ENCODE measurements around the gene MCFD2. TPM values are rescaled to one million over a fixed set of nuclear protein-coding genes. Genes with fewer than 3 reads are reported as not detected.

The MCFD2 gene
- total RNA-seq, 1 donor from 2014 or later = 161 TPM

DNA sequence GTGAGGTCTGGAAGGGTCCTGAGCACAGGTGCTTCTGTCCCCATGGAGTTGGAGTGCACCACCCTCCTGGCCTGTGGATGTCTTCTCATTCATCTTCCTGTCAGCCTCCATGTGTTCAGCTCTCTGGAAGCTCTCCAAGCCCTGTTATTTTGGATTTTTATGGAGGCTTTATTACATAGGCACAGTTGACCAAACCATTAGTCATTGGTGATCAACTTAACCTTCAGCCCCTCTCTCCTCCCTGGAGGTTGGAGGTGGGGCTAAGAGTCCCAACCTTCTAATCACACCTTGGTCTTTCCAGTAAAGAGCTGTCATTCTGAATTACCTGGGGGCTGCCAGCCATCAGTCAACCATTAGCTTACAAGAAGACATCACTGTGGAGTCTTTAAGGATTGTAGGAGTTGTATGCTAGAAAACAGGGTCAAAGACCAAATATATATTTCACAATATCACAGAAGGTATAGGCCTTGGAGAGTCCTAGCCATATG lies 7.5 kb upstream of the MCFD2 start:
- Histone ChIP-seq H3K27me3 (ENCODE audit: insufficient read depth, low read length) (no peaks in the 10 kb centered on the region), H4K20me1 (ENCODE audit: insufficient read depth, low read length) (no peaks in the 10 kb centered on the region), H3K27ac (ENCODE audit: low read depth, low read length) (no peak overlapping the region), H3K4me2 (ENCODE audit: low read length) (no peak overlapping the region), H3K79me2 (ENCODE audit: insufficient read depth, low read length) (no peaks in the 10 kb centered on the region), H3K4me1 (ENCODE audit: insufficient read depth, low read length) (peaks cover 15% of the 10 kb centered on the region), H3K9me3 (ENCODE audit: insufficient read depth, low read depth, low read length) (peaks cover 8% of the 10 kb centered on the region), H3K9ac (ENCODE audit: low read length) (no peak overlapping the region), H2AFZ (ENCODE audit: low read depth, low read length) (no peak overlapping the region), H3K4me3 (ENCODE audit: insufficient read depth, low read depth, low read length) (no peak overlapping the region), H3K36me3 (ENCODE audit: insufficient read depth, low read length) (no peaks in the 10 kb centered on the region)
- Mint-ChIP-seq H3K4me3 (ENCODE audit: unreplicated experiment) (no peak overlapping the region), H3K27ac (ENCODE audit: unreplicated experiment) (no peak overlapping the region), H3K36me3 (ENCODE audit: low read depth, unreplicated experiment) (peaks cover 8% of the 10 kb centered on the region), H3K4me1 (ENCODE audit: low read depth, unreplicated experiment) (peaks cover 8% of the 10 kb centered on the region), H3K9me3 (ENCODE audit: unreplicated experiment) (peaks cover 14% of the 10 kb centered on the region), H3K27me3 (ENCODE audit: low read depth, unreplicated experiment) (no peaks in the 10 kb centered on the region)
- FAIRE-seq (no peak), DNase-seq (ENCODE audit: low read depth) (no peak)
- no peak for TF ChIP-seq EZH2 (IDR thresholded peaks at IDR 0.05; ENCODE audit: insufficient read depth, low read length)
- TF ChIP-seq, protein P1, sequence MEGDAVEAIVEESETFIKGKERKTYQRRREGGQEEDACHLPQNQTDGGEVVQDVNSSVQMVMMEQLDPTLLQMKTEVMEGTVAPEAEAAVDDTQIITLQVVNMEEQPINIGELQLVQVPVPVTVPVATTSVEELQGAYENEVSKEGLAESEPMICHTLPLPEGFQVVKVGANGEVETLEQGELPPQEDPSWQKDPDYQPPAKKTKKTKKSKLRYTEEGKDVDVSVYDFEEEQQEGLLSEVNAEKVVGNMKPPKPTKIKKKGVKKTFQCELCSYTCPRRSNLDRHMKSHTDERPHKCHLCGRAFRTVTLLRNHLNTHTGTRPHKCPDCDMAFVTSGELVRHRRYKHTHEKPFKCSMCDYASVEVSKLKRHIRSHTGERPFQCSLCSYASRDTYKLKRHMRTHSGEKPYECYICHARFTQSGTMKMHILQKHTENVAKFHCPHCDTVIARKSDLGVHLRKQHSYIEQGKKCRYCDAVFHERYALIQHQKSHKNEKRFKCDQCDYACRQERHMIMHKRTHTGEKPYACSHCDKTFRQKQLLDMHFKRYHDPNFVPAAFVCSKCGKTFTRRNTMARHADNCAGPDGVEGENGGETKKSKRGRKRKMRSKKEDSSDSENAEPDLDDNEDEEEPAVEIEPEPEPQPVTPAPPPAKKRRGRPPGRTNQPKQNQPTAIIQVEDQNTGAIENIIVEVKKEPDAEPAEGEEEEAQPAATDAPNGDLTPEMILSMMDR (IDR thresholded peaks at IDR 0.05; ENCODE audit: insufficient read depth, low read depth, low read length) = no peak

DNA sequence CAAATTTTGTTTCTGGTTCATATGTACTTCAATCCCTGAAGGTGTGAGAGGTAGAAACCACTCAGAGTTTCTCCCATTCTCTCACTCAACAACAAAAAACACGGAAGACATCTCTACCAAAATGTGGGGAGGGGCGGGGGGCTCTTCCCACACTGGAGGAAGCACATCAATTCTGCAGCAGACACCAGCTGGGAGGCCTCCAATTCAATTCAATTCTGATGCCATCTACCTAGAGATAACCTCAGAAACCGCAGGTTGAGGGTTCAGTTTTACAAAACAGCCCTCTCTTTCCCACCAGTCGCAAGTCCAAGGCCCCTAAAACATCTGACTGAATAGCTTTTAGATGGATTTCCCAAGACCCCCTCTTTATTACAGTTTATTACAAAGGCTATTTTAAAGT lies 7.0 kb upstream of the MCFD2 start:
- no peak for DNase-seq (ENCODE audit: low read depth)
- Mint-ChIP-seq H3K27me3 (ENCODE audit: low read depth, unreplicated experiment) (no peaks in the 10 kb centered on the region), H3K36me3 (ENCODE audit: low read depth, unreplicated experiment) (peaks cover 8% of the 10 kb centered on the region), H3K27ac (ENCODE audit: unreplicated experiment) (no peak overlapping the region), H3K4me3 (ENCODE audit: unreplicated experiment) (no peak overlapping the region), H3K9me3 (ENCODE audit: unreplicated experiment) (peaks cover 14% of the 10 kb centered on the region), H3K4me1 (ENCODE audit: low read depth, unreplicated experiment) (peaks cover 8% of the 10 kb centered on the region)
- Histone ChIP-seq H3K4me2 (ENCODE audit: low read length) (no peak overlapping the region), H3K4me1 (ENCODE audit: insufficient read depth, low read length) (peaks cover 15% of the 10 kb centered on the region), H3K27ac (ENCODE audit: low read depth, low read length) (no peak overlapping the region), H3K27me3 (ENCODE audit: insufficient read depth, low read length) (no peaks in the 10 kb centered on the region), H3K9ac (ENCODE audit: low read length) (no peak overlapping the region), H2AFZ (ENCODE audit: low read depth, low read length) (no peak overlapping the region), H3K9me3 (ENCODE audit: insufficient read depth, low read depth, low read length) (peaks cover 8% of the 10 kb centered on the region), H3K79me2 (ENCODE audit: insufficient read depth, low read length) (no peaks in the 10 kb centered on the region), H3K4me3 (ENCODE audit: insufficient read depth, low read depth, low read length) (no peak overlapping the region), H4K20me1 (ENCODE audit: insufficient read depth, low read length) (no peaks in the 10 kb centered on the region), H3K36me3 (ENCODE audit: insufficient read depth, low read length) (no peaks in the 10 kb centered on the region)
- no peak for TF ChIP-seq EZH2 (IDR thresholded peaks at IDR 0.05; ENCODE audit: insufficient read depth, low read length)
- TF ChIP-seq, protein P1 (IDR thresholded peaks at IDR 0.05; ENCODE audit: insufficient read depth, low read depth, low read length) = no peak
- no peak for FAIRE-seq

DNA sequence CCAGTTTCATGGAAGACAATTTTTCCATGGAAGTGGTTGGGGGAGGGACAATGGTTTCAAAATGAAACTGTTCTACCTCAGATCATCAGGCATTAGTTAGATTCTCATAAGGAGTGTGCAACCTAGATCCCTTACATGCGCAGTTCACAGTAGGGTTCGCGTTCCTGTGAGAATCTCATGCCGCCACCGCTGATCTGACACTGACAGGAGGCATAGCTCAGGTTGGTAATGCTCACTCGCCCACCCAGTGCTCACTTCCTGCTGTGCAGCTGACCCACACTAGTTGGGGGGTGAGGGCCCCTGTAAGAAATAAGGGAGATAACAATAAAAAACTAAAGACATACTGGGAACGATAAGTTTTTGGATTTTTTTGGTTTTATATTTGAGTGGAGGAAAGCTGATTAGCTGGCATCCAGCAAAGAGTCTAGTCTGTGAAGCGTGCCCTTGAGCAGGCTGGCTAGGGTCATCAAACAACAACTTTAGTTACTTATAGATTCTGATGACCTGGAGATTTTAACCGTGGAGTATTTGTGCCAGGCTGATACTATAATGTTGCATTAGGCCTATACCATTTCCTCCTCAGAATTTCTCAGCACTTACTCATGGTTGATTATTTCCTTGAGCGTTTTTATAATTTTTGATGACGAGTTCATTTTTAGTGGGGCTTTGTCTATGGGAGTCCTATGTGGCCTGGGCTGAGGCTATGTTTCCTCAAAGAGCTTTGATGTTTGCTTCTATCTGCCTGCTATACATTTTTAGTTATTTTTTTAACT lies 6.3 kb upstream of the MCFD2 start:
- TF ChIP-seq, protein P1 (IDR thresholded peaks at IDR 0.05; ENCODE audit: insufficient read depth, low read depth, low read length) = no peak
- TF ChIP-seq EZH2 (IDR thresholded peaks at IDR 0.05; ENCODE audit: insufficient read depth, low read length) = no peak
- no peak overlapping the region for H3K4me3 Mint-ChIP-seq (ENCODE audit: unreplicated experiment)
- Histone ChIP-seq H4K20me1 (ENCODE audit: insufficient read depth, low read length) (no peaks in the 10 kb centered on the region), H3K4me3 (ENCODE audit: insufficient read depth, low read depth, low read length) (no peak overlapping the region), H3K27ac (ENCODE audit: low read depth, low read length) (peak overlapping the region; percentile 26), H3K9me3 (ENCODE audit: insufficient read depth, low read depth, low read length) (peaks cover 8% of the 10 kb centered on the region), H3K79me2 (ENCODE audit: insufficient read depth, low read length) (peaks cover 6% of the 10 kb centered on the region), H3K36me3 (ENCODE audit: insufficient read depth, low read length) (no peaks in the 10 kb centered on the region), H3K4me1 (ENCODE audit: insufficient read depth, low read length) (peaks cover 15% of the 10 kb centered on the region), H2AFZ (ENCODE audit: low read depth, low read length) (no peak overlapping the region), H3K27me3 (ENCODE audit: insufficient read depth, low read length) (no peaks in the 10 kb centered on the region), H3K9ac (ENCODE audit: low read length) (peak overlapping the region; percentile 0), H3K4me2 (ENCODE audit: low read length) (peak overlapping the region; percentile 54)
- FAIRE-seq (no peak), DNase-seq (ENCODE audit: low read depth) (no peak)
- H3K27ac Mint-ChIP-seq (ENCODE audit: unreplicated experiment) = no peak overlapping the region
- H3K4me1 Mint-ChIP-seq (ENCODE audit: low read depth, unreplicated experiment) = peaks cover 8% of the 10 kb centered on the region
- H3K36me3 Mint-ChIP-seq (ENCODE audit: low read depth, unreplicated experiment) = peaks cover 5% of the 10 kb centered on the region
- H3K9me3 Mint-ChIP-seq (ENCODE audit: unreplicated experiment) = peaks cover 9% of the 10 kb centered on the region
- no peaks in the 10 kb centered on the region for H3K27me3 Mint-ChIP-seq (ENCODE audit: low read depth, unreplicated experiment)

Measured in astrocyte (in vitro differentiated cells and primary cell).